Muscle layer of colon (tissue), 2 donors: ENCODE data around the gene PTH2R.
"Not testable (repeated sequence)": the region's sequence is repeated elsewhere in the genome, so short reads cannot be mapped to it uniquely, and the experiment has no call there.

Experiments
- H3K27ac ChIP-seq: one replicate; pipeline ENCODE4 v1.7.0; 2013; ENCODE audit warnings: low read depth, mild to moderate bottlenecking, low read length, moderate library complexity
- H3K27me3 ChIP-seq, 2 donors: one replicate each; pipeline ENCODE4 v1.7.0; 2013; ENCODE audit warnings: low read length in 2 of 2, mild to moderate bottlenecking in 2 of 2; ENCODE audit not compliant: insufficient read depth in 2 of 2, control insufficient read depth in 1 of 2
- H3K36me3 ChIP-seq: one replicate; pipeline ENCODE4 v1.7.0; 2013; ENCODE audit warnings: mild to moderate bottlenecking, low read length; ENCODE audit not compliant: insufficient read depth
- H3K4me1 ChIP-seq: one replicate; pipeline ENCODE4 v1.7.0; 2013; ENCODE audit warnings: mild to moderate bottlenecking, low read length; ENCODE audit not compliant: insufficient read depth
- H3K4me3 ChIP-seq, 2 donors: one replicate each; pipeline ENCODE4 v1.7.0; 2013; ENCODE audit warnings: low read length in 2 of 2, low read depth in 1 of 2, mild to moderate bottlenecking in 1 of 2, moderate library complexity in 1 of 2
- H3K9ac ChIP-seq: one replicate; pipeline ENCODE4 v1.7.0; 2013; ENCODE audit warnings: low read length
- H3K9me3 ChIP-seq: one replicate; pipeline ENCODE4 v1.7.0; 2013; ENCODE audit warnings: mild to moderate bottlenecking, low read length
- donor health status: abdominal sarcoma.
- donor health status: Adenocarcinoma of cecum.

The PTH2R gene

DNA sequence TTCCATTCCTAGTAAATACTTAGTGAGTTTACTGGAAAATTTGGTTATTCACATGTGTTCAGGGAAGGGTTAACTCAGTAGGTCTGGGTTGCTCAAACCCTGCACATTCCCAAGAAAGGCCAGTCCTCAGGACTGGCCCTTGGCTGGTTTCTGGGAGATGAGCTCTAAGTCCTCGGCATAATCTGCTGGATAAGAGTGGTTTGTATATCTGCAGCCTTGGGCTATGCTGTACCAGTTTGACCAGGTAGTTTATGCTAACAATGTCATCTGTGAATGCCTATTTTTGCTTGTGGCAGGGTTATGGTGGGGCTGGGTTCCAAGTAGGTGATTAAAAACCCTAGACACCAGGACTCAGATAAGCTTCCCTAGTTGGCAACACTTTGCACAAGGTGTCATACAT, 7.4 kb upstream of the PTH2R start:
- H3K4me3 ChIP-seq: no peak overlapping the region
- no peak overlapping the region for H3K9ac ChIP-seq
- H3K9me3 ChIP-seq: no peaks in the 10 kb centered on the region
- H3K27me3 ChIP-seq: no peaks in the 10 kb centered on the region
- no peak overlapping the region for H3K27ac ChIP-seq
- no peaks in the 10 kb centered on the region for H3K36me3 ChIP-seq
- H3K4me1 ChIP-seq: no peaks in the 10 kb centered on the region

DNA sequence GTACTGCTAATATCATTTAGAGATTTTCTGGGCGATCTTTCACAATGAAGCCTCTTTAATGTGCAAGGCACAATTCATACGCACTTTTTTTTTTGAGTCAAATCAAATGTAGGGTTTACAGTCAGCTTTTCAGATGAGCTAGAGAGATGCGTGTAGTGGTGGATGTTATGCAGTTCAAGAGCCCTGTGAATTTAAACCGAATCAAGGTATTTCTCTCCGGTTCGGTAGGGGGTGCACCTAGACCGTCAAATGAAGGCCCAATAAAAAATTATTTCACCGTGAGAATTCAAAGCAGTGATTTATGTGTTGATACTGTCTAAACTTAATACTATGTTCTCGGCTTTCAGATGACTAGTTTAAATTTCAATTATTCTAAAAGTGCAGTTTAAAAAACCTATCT, 1.1 kb downstream of the PTH2R start:
- no peak overlapping the region for H3K9ac ChIP-seq
- H3K36me3 ChIP-seq: no peaks in the 10 kb centered on the region
- peaks cover 7% of the 10 kb centered on the region for H3K4me1 ChIP-seq
- no peaks in the 10 kb centered on the region for H3K9me3 ChIP-seq
- H3K27me3 ChIP-seq: peaks cover 9 to 28% of the 10 kb centered on the region in 2 donors
- no peak overlapping the region for H3K4me3 ChIP-seq
- H3K27ac ChIP-seq: no peak overlapping the region

DNA sequence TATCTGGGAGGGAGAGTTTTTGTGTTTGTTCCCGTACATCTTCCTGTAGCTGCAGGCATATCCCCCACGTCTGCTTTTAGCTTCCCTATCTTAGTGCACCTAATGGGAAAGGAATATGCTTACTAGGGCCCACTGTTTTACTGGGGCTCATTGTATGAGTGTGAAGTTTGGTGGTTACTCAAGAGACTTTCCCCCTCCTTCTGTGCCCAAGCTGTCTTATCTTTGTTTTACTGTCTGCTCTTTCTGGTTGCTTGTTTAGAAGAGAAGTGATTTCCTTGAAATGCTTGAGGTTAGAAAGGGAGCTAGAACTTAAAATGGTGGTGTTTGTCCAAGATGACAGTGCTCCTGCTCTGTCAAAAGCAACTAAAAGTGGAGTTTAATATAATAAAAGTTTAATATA, 7.3 kb downstream of the PTH2R start:
- Histone ChIP-seq H3K9ac (no peak overlapping the region), H3K27ac (no peak overlapping the region), H3K4me3 (no peak overlapping the region), H3K4me1 (no peaks in the 10 kb centered on the region), H3K36me3 (no peaks in the 10 kb centered on the region), H3K27me3 (no peaks in the 10 kb centered on the region), H3K9me3 (no peaks in the 10 kb centered on the region)

DNA sequence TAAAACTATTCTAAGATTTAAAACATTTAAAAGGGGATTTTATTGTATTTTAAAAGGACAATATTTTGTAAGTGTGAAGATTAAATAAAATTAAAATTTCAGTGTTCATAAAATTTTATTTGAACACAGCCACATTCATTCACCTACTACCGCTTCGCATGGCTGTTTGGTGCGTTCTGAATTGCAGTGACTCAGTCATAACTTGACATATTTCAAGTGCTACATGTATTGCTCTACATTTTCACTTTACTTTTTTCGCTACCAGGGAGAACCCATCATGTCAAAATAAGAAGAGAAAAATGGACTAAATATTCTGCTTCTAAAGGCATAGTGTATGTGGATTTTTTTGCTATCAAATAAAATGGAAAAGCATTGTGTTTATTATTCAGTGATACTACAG, 8.7 kb downstream of the PTH2R start:
- H3K27me3 ChIP-seq: no peaks in the 10 kb centered on the region
- H3K36me3 ChIP-seq: no peaks in the 10 kb centered on the region
- no peaks in the 10 kb centered on the region for H3K9me3 ChIP-seq
- no peaks in the 10 kb centered on the region for H3K4me1 ChIP-seq
- H3K4me3 ChIP-seq: no peak overlapping the region
- H3K27ac ChIP-seq: no peak overlapping the region
- H3K9ac ChIP-seq: no peak overlapping the region

DNA sequence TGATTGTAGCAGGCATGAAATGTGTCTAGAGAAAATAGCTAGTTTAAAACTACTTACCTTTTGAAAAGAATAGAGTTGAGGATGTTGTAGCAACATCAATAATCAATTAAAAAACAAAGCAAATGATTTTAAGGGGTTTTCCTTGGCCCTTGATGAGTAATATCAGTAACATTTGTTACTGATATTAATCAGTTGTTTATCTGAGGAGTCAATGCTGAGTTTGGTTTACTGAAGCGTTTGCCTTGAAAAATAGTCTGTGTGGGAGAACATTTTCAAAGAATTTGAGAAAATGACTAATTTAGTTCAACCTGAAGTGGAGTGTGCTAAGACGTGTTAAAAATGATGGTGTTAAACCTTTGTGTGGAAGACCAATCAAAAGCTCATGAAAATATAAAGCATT, 9.3 kb downstream of the PTH2R start:
- Histone ChIP-seq H3K4me1 (no peaks in the 10 kb centered on the region), H3K36me3 (no peaks in the 10 kb centered on the region), H3K9me3 (no peaks in the 10 kb centered on the region), H3K9ac (no peak overlapping the region), H3K27ac (no peak overlapping the region), H3K4me3 (no peak overlapping the region), H3K27me3 (no peaks in the 10 kb centered on the region)

DNA sequence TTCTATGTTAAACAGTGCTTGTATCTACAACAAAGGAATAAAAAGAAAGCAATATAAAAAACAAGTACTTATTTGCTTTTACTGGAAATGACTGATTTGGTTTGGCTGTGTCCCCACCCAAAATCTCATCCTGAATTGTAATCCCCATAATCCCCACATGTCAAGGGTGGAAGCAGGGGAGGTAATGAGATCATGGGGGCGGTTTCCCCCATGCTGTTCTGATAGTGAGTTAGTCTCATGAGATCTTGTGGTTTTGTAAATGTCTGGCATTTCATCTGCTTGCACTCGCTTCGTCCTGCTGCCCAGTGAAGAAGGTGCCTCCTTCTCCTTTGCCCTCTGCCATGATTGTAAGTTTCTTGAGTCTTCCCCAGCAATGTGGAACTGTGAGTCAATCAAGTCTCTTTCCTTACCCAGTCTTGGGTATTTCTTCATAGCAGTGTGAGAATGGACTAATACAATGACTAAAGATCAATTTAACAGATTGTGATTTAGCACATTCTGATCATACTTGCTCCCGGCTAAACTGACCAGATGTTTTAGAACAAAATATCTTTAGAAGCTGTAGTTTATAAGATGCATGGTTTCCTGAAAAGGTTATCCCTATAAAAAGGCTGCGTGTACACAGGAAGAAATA, 19.9 kb downstream of the PTH2R start:
- Histone ChIP-seq H3K4me3 (no peak overlapping the region), H3K9me3 (no peaks in the 10 kb centered on the region), H3K4me1 (no peaks in the 10 kb centered on the region), H3K36me3 (no peaks in the 10 kb centered on the region), H3K27ac (no peak overlapping the region), H3K27me3 (no peaks in the 10 kb centered on the region), H3K9ac (no peak overlapping the region)

DNA sequence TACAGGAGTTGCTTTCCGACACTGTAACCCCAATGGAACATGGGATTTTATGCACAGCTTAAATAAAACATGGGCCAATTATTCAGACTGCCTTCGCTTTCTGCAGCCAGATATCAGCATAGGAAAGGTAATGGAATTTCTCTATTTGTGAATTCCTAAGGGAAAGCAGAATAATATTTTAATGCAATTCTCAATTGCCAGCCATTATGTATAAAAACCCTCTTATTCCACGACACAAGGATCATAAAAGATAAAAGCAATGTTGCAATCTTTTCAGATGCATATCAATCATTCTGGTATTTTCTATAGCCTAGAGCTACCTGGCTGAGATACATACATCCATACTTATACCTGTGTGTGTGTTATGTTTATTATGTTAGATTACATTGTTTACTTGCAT, 31.2 kb downstream of the PTH2R start:
- H3K9ac ChIP-seq: no peak overlapping the region
- no peaks in the 10 kb centered on the region for H3K27me3 ChIP-seq
- H3K4me3 ChIP-seq: no peak overlapping the region
- no peaks in the 10 kb centered on the region for H3K4me1 ChIP-seq
- H3K9me3 ChIP-seq: no peaks in the 10 kb centered on the region
- H3K27ac ChIP-seq: no peak overlapping the region
- H3K36me3 ChIP-seq: no peaks in the 10 kb centered on the region

DNA sequence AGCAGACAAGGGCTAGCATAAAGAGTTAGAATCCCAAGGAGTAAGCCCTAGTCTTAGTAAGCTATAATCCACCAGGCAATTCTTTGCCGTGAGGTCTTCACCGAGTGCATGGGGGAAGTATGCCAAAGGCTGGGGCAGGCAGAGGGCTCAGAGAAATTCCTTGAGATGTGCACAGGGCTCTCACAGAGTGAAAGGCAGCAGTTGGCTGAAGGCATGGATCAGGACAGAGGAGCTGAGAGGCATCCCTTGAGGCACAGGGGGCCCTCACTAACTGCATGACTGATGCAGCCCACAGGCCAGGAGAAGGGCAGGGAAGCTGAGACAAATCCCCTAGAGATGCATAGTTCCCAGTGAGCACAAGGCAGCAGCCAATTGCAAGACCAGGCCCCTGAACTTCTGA, 34.1 kb downstream of the PTH2R start:
- no peak overlapping the region for H3K27ac ChIP-seq
- H3K27me3 ChIP-seq: no peaks in the 10 kb centered on the region
- H3K36me3 ChIP-seq: no peaks in the 10 kb centered on the region
- no peak overlapping the region for H3K4me3 ChIP-seq
- H3K4me1 ChIP-seq: no peaks in the 10 kb centered on the region
- no peaks in the 10 kb centered on the region for H3K9me3 ChIP-seq
- H3K9ac ChIP-seq: no peak overlapping the region

DNA sequence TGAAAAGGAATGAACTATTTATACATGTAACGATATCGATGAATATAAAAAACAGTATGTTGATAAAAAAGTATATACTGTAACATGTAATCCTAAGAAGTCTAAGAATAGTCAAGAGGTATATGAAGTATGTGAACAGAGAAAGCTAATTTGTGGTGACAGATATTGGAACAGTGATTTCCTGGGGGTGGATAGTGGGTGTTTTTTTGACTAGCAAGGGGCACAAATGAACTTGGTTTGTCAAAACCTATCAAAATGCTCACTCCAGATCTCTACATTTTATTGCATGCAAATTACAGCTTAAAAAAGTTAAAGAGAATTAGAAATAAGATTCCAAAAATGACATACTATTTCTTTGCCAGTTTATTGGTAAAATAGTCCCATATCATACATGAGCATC, 35.4 kb downstream of the PTH2R start:
- Histone ChIP-seq H3K36me3 (no peaks in the 10 kb centered on the region), H3K4me1 (no peaks in the 10 kb centered on the region), H3K27ac (no peak overlapping the region), H3K9ac (no peak overlapping the region), H3K27me3 (no peaks in the 10 kb centered on the region), H3K9me3 (no peaks in the 10 kb centered on the region), H3K4me3 (no peak overlapping the region)

DNA sequence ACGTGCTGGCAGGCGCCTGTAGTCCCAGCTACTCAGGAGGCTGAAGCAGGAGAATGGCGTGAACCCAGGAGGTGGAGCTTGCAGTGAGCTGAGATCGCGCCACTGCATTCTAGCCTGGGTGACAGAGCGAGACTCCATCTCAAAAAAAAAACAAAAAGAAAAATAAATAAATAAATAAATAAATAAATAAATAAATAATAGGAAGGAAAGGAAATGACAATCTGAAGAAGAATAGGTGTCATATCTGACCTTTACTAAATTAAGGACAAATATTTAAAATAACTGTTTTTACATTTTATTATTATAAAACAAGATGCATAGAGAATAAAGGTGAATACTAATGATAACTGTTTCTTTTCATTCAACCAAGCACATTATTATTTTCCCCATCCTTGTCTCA, 40.9 kb downstream of the PTH2R start:
- H3K4me1 ChIP-seq, H3K9ac ChIP-seq, H3K9me3 ChIP-seq, H3K27ac ChIP-seq, H3K27me3 ChIP-seq, H3K36me3 ChIP-seq, H3K4me3 ChIP-seq: not testable (repeated sequence)

DNA sequence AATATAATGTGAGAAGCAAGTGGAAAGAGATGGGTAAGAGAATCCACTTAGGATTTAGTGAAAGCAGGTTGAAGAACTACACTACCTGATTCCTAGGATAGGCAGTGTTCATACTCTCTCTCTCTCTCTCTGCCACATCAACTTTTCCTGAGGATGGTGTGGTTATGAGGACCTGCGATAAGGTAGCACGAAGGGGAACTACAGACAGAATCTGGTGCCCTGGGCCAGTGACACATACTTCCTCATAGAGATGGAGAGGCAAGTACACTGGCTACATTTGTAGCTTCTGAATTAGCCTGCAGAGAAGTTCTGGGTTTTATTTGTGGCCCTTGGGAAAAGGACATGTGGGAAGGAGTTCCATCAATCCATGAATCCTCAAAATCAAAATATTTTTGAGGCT, 44.5 kb downstream of the PTH2R start:
- Histone ChIP-seq H3K4me3 (no peak overlapping the region), H3K36me3 (no peaks in the 10 kb centered on the region), H3K27ac (no peak overlapping the region), H3K4me1 (no peaks in the 10 kb centered on the region), H3K9me3 (no peaks in the 10 kb centered on the region), H3K27me3 (no peaks in the 10 kb centered on the region), H3K9ac (no peak overlapping the region)

DNA sequence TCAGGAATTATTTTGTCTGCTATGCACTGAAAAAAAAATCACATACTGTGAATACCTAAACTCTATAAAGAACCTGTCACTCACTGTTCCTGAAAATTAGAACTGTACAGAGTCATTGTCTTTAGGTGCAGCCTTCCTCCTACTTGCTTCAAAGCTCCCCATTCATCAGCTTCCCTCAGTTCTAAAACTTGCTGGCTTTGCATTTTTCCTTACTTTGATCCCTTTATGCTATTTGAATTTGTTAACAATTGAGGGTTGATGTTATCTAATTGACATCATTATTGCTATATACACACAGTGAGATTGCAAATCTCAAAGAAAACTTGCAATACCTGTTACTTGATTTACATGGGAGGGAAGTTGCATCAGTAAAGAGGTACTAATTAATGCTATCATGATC, 48.3 kb downstream of the PTH2R start:
- no peaks in the 10 kb centered on the region for H3K27me3 ChIP-seq
- no peak overlapping the region for H3K4me3 ChIP-seq
- H3K4me1 ChIP-seq: no peaks in the 10 kb centered on the region
- H3K36me3 ChIP-seq: no peaks in the 10 kb centered on the region
- no peaks in the 10 kb centered on the region for H3K9me3 ChIP-seq
- no peak overlapping the region for H3K27ac ChIP-seq
- H3K9ac ChIP-seq: no peak overlapping the region
